GM18499 (cell line): Measurements from ENCODE around the gene EEIG2.

Experiments
- ATAC-seq: cut with Tn5 transposase; IDR thresholded peaks from one replicate; pipeline ENCODE4 v1.9.1; 2021; ENCODE audit warnings: moderate number of reproducible peaks; ENCODE audit not compliant: insufficient read depth, unreplicated experiment

The EEIG2 gene

DNA sequence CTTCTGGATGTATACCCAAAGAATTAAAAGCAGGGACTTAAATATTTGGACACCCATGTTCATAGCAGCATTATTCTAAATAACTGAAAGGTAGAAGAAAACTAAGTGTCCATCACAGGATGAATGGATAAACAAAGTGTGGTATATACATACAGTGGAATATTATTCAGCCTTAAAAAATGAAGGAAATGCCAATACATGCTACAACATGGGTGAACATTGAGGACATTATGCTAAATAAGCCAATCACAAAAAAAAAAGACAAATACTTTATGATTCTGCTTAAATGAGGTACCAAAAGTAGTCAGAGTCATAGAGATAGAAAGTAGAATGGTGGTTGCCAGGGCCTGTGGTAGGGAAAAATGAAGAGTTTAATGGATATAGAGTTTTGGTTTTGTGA lies 14.1 kb downstream of the EEIG2 start:
- no peak for ATAC-seq

DNA sequence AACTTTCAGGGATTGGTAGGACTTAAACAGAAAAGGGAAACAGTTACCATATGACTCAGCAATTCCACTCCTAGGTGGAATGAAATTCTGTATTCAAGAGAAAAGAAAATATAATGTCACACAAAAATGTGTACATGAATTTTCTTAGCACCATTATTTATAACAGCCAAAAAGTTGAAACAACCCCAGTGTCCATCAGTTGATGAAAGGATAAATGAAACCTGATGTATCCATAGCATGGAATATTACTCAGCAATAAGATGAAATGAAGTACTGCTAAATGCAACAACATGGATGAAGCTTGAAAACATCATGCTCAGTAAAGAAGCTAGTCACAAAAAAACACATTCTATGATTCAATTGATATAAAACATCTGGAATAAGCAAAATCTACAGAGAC lies 15.5 kb downstream of the EEIG2 start:
- ATAC-seq = no peak

DNA sequence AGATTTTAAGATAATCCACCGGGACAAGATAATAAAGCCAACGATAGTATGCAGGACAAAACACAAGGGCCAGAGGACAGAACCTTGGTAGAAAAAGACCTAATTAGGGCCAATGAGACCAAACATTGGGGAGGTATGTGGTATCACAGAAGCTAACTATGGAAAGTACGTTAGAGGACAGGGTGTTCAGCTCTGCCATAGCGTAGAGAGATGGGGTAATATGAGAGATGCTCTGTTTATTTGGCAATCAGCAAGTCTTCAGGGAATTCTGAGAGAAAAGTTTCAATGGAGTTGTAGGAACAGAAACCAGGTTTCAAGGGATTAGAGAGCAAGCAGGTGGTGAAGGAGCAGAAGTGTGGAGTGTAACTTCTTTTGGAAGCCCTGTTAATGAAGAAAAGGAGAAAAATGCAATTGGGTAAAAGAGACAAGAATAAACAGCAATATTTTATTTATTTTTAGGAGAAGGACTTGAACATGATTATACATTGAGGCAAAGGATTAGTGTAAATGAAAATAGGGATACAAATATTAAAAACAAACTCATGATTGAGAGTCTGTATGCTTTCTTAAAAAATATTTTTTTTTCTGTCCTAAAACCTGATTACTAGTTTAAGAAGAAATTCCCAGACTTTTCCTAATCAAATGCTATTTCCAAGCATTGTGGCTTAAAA lies 24.0 kb downstream of the EEIG2 start:
- ATAC-seq = no peak

DNA sequence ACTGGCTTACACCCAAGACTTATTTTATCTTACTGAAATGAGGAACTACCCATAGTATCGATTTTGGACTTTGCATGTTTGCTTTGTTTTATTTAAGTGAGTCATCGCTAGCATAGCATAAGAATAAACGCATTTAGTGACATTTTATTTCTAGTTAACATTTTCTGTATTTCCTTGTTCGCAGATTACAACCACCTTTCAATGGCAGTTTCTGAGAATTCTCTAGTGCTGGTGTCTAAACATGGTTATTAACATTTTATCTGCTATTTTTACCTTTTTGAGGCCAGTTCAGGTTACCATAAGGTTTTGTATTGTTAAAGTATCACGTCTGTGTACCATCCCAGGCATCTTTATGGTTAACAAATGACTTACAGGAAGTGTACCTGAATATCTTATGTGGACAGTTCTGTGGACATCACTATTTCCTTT lies 24.5 kb downstream of the EEIG2 start:
- peak; percentile 52 for ATAC-seq

DNA sequence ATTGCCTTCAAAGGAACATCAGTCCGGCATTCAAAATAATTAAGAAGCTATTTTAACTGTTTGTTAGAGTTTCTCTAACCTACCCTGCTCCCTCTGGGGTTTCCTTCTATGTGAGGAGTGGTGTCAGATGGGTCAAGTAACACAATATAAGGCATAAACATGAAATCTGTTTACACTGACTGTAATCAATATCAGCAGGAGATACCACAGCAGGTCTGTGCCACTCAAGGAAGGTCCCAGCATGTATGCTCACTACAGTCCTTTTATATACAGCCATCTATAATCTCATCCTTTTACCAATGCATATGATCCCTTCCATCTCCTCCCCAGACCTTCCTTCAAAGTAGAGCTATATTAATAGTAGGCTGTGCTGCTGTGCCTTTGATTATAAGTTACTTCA lies 25.4 kb downstream of the EEIG2 start:
- no peak for ATAC-seq

DNA sequence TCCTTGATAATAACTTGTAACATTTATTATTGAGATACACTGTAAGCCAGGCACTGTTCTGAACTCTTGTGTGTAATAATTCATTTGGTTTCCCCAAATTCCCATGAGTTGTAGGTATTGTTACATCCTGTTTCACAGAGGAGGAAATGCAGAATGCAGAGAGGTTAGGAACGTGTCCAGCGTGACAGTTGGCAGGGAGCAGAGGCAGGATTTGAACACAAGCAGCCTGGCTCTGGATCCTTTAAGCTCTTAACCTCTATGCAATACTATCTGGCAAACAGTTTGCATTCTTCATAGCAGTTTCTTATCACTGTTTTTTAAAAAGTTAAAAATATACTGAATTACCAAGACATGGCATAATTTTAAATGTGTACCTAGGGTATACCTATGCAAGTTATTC lies 30.5 kb downstream of the EEIG2 start:
- ATAC-seq = no peak

DNA sequence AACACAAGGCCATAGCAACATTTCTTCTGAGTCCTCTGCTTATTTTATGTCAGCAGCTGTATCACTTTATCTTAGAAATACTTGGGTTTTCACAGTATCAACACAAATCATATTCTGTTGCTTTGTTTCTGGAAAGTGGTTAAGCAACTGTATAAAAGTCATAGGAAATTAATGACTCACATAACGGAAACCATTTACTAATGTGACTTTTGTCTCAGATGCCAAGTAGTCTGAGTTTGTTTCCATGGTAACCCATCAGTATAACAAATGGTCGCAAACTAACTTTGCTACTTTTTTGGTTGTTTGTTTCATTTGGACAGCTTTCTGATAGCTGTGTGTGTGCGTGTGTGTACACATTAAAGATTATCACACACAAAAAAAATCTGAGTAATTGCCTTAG lies 31.1 kb downstream of the EEIG2 start:
- ATAC-seq = no peak

DNA sequence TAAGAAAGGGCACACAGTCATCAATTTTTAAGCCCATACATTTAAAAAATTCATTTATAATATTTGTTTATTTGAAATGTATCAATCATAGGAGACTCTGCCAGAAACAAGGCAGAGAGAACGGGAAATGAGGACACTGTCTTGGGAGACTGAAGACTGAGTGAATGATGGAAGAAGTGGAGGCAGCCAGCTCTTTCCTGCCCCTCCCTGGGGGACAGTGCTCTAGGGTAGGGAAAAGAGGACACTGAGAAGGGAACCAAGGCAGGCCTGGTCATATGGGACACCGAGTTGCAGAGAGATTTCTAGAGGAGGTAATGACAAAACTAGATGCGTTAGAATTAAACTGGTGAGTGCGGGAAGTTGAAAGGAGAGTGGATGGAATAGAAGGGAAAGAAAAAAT lies 31.6 kb downstream of the EEIG2 start:
- no peak for ATAC-seq

DNA sequence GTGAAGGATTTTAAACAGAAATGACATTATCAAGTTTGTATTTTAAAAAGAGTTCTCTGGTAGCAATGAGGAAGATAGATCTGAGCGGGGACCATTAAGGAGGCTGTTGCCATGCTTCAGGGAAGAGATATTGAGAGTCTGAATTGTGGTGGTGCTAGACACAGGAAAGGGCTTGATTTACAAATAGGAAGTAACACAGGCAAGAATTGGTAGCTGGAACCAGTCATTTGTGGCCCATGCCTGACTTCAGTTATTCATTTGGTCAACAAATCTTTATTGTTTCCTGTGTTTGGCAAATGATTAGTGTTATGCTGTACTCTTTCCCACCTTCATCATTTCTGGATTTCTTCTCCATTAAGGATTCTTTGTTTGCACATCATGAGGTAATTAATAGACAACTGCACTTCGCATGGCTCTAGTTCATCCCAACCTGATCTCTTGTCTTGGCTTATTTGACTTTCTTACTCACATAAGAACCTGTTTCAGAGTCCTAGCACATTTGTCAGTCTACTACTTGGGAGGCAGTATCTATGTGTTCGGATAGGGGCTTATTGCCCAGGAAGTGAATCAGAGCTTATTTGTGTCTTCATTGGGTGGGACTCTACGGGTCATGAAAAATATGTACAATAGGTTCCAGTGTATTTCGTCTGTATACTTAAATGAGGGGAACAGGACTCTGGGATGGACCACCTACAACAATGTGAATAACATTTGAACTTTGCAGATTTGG lies 32.3 kb downstream of the EEIG2 start:
- no peak for ATAC-seq

DNA sequence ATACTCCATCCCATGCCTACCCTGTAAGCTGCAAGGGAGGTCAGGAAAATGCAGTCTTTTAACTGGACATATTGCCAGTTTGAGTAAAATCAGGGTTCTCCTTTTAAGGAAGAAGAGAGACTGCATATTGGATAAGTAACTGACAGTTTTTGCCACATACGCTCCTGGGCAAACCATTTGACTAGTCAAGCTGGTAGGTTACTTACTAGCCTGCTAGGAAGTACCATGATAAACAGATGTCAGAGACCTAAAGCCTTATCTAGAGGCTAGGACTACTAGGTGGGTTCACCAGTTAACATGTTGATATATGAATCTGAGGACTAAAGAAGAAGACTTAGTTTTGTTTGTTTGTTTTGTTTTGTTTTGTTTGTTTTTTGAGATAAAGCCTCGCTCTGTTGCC lies 33.5 kb downstream of the EEIG2 start:
- ATAC-seq = no peak

DNA sequence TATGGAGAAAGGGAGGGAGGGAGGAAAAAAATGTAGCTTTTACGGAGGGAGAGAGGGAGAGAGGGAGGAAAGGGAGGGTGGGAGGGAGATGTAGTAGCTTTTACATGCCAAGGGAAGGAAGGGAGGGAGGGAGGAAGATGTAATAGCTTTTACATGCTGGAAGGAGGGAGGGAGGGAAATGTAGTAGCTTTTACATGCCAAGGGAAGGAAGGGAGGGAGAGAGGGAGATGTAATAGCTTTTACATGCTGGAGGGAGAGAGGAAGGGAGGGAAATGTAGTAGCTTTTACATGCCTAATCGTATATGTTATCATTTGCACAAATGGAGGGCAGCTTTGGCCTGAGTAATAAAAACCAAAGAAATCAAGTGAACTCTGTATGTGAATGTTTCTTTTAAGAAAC lies 35.6 kb downstream of the EEIG2 start:
- ATAC-seq = no peak

DNA sequence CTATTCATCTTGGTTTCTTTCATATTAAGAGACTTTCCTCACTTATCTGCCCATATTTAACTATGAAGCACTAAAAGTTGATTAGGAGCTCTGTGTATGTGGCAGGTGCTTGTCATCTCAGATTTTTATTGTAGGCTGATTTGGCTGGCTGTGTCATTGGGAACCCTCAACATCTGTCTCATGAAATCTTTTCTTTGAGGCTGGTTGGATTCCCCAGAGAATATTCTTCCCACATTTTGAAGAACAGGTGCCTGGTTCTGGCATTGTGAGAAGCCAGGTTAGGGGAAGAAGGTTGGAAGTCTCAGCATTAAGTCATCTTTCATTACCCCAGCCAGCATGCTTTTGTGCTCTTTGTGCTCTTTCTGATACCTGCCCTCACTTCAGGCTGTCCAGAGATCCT lies 37.1 kb downstream of the EEIG2 start:
- no peak for ATAC-seq

DNA sequence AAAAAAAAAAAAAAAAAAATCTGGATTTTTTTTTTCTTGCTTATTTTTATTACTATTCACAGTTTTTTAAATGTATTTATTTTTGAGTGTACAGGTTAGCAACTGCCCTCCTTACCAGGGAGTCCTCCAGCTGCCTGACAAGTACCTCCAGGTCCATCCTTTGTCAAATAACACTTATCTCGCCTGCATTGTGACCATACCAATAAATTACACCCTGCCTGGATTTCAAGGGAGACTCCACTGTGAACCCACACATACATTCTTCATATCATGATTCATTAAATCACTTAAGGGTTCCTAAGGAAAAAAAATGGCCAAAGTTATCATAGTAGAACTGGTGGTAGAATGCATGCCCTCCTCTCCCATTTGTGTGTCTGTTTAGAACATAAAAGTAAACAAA lies 38.4 kb downstream of the EEIG2 start:
- ATAC-seq = no peak

DNA sequence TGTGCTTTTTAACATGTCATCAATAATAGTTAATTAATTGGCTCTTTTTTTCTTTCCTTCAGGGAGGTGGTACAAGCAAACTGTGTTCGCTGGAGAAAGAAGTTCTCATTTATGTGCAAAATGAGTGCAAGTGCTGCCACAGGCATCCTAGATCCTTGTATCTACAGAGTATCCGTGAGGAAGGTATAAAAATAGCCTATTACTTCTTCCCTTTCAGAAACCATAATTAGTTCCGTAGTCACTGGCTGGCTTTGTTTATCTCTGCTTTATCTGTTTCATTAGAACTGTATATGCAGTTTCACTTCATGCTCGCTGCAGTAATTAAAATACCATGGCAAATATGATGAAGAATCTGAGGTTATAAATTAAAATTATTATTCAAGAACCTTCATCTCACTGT lies 40.6 kb downstream of the EEIG2 start:
- ATAC-seq = no peak

DNA sequence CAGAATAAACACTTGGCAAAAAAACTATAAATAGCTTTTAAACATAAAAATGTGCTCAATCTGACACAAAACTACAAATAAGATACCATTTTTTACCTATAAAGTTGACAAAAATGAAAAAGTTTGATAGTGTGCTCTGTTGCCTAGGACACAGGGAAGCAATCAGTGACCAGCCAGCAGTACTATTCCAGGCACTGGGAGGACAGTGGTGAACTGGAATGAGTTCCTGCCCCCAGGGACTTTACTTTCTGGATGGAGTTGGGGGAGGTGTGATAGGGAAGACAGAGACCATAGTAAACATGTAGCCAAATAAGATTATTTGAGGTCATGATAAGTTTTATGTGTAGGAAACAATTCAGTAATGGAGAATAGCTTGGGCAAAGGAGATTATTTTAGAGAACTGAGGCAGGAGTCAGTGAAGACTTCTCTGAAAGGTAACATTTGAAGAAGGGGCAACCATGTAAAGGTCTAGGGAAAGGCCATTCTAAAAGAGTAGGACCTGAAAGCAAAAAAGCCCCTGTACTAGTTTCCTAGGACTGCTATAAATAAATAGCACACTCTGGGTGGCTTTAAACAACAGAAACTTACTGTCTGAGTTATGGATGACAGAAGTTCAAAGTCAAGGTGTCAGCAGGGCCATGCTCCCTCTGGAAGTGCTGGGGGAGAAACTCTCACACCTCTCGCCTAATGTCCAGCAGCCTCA lies 42.0 kb downstream of the EEIG2 start:
- ATAC-seq = no peak

DNA sequence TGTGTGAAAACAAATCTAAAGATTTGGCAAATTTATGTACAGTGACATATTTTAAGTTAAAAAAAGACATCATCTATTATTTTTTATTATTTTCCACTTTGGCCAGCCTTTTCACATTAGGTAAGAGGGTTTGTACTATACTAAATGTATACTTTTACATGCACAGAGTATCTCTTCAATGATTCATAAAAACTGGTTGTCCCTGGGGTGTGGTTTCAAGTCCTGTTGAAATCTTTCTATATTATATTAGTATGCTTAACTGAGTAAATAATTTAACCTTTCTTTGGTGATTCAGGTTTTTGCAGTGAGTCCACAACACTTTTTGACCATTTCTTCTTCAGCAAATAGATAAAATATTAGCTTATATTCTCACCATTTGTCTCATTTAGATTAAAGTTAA lies 45.7 kb downstream of the EEIG2 start:
- no peak for ATAC-seq

DNA sequence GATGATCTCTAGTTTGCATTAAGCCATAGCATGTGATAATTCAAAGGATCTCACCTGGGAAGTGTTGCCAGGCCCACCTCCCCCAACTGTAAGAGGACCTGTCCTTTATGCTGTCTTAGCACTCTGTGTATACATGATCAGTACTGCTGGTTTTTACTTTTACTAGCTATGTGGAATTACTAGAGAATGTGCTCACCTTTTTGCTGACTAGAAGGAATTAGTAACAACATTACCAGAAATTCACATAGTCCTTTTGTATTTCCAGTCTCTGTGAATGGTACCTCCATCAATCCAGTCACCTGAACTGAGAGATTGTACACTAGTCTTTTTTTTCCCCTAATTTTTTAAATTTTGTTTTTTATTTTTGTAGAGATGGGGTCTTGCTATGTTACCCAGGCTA lies 46.6 kb downstream of the EEIG2 start:
- no peak for ATAC-seq

DNA sequence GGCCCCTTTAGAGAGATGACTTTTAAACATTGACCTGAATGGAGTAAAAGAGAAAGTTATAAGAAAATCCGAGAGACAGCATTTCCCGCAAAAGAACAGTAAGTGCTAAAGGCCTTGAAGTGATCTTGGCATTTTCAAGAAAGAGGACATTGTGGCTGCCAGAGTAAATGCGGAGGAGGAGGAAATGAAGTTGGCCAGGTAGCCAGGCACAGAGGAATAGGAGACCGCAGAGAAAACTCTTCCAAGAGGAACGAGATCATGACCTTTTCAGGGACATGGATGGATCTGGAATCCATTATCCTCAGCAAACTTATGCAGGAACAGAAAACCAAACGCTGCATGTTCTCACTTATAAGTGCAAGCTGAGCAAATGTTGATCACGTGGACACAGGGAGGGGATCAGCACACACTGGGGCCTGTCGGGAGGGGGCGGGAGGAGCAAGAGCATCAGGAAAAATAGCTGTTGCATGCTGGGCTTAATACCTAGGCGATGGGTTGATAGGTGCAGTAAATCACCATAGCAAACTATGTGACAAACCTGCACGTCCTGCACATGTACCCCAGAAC lies 49.7 kb downstream of the EEIG2 start:
- ATAC-seq = no peak
